Measurements from ENCODE around the gene KLHL40.

Gene KLHL40

GRCh38 chr3:42688487-42689420 is 3.4 kb downstream of the KLHL40 start:
- DNase-seq (ENCODE audit: low spot score), result no peak

GRCh38 chr3:42689421-42690014 is 4.2 kb downstream of the KLHL40 start:
- no peak for DNase-seq (ENCODE audit: low spot score)

DNA sequence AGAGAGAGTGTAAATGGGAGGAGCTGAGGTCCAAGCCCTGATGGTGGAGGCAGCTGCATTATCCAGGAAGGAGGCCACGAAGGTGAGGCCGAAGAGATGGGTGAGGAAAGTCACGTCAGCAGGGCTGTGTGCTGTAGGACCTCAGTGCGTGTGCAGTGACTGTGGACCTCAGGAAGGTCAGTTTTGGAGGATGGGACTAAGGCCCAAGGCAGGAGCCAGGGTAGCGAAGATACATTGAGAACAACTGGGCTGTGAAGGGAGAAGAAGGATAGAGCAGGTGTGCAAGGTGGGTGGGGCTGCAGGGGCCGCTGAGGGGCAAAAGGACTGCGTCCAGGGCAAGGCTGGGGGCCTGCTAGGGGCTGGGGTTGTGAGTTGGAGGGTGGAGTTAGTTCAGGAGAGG is 4.9 kb downstream of the KLHL40 start:
- no peak for DNase-seq (ENCODE audit: low spot score)

DNA sequence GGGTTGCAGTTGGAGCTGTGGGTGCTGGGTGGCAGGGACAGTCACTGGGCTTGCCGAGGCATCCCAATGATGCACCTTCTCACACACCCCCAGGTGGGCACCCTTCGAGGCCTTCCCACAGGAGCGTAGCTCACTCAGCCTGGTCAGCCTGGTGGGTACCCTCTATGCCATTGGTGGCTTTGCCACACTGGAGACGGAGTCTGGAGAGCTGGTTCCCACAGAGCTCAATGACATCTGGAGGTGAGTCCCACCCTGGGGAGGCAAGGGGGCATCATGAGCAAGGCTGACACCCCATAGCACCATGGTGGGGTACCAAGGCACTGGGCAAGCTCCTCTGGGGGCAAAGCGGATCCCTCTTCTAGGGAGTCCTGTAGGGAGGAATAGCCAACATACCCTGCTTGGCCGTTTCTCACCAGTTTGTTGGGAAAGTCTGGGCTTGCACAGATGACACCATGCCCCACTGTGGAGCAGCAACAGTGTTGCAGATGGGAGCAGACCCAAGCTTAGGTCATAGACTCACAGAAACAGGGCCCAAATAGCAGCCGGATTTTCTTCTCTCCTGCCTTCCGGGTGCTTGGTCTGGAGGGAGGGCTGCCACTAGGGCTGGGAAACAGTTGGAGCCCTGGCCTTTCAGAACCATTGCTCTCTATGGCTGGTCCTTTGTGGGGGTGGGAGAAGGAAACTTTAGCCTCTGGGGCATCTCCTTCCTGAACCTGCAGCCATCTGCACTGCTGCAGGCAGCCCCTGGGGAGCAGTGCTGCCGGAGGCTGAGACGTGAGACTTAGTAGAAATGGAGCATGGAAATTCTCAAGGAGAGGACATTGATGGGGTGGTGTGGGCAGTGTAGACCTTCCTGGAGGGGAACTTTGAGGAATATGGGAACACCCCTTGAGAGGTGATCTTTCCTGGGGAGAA is 5.7 kb downstream of the KLHL40 start:
- no peak for DNase-seq (ENCODE audit: low spot score)

GRCh38 chr3:42691816-42692666 is 6.7 kb downstream of the KLHL40 start:
- DNase-seq (ENCODE audit: low spot score), result no peak

DNA sequence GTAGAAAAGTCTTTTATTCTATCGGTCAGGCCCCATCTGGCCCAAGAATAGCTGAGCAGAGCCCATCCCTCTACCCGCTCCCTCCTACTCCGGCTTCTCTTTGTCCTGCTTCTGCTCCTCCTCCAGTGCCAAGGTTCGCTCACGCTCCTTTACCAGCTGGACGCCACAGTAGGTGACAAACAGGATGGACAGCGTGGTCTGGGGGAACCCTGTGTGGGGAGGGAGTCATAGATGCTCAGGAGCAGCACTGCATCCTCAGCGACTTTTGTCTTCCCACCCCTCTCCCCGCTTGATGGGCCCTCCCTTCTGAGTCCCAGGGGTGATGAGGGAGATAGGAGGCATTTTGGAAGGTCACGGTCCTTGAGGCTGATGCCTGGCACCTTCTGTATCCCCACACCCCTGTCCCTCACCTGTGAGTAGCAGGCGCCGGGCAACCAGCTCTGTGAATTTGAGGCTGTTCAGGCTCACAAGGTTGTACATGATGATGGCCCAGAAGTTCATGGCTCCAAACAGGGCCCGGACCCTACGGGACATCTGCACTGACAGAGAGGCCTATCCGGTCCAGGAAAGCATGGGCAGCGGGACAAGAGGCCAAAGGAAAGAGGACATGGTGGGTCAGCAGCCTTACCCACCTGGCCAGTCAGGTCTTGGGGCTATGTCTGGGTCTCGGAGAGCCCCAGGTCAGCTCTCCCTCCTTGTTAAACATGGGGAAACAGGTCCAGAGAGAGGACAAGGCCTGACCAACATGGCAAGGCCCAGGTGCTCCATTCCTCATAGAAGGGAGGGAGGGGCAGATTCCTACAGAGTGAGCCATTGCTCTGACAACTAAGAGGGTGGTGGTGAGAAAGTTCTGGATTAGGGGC is 7.6 kb downstream of the KLHL40 start:
- no peak for DNase-seq (ENCODE audit: low spot score)

GRCh38 chr3:42693530-42693930 is 8.2 kb downstream of the KLHL40 start:
- DNase-seq (ENCODE audit: low spot score), result no peak

DNA sequence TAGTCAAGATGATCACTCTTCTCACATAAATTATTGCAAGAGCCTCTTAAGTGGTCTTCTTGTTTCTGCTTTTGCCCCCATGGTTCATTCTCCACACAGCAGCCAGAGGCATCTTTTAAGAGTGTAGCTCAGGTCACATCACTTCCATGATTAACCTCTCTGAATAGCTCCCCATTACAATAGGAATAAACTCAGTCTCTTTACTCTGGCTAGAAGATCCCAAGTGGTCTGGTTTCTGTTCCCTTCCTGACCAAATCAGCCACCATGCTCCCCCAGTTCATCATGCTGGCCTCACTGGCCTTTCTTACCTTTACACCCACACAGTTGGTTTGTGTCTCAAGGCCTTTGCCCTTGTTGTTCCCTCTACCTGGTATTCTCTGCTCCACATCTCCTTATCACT is 9.0 kb downstream of the KLHL40 start:
- DNase-seq (ENCODE audit: low spot score), result no peak

DNA sequence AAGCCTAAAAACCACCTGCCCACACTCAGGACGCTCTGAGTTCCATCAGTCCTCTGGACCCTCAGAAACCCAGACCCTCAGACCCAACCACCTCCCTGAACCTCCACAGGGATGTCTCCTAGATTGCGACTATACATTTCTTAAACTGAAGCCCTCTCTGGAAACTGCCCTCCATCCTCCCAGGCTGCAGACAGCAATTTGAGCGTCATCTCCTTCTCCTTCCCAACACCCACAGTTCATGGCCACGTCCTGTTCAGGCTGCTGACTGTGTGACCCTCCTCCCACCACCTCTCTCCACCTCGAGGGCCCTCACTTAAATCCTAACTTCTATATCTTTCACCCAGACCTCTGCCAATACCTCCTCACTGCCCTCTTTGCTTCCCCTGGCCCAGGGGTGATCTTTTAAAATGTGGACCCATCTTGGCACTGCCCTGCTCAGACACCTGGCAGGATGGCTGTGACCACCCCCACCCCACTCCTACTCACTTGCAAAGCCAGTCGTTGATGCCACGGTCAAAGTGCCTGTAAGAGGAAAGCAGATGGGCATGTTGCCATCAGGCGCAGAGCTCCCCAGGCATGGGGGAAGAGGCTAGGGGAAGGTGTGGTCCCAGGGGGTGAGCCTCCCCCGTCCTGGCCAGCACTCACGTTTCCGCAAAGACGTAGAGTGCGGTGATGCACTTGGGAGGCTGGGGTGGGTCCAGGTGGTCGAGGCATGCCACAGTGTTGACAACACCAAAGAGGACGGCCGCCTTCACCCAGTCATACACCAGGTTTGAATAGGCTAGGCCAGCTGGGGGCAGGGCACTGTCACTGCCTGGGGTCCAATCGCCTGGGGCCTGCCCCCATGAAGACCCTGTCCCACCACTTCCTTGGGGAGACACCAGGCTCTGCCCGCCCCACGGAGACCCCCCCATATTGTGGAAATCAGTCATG is 11.3 kb downstream of the KLHL40 start:
- no peak for DNase-seq (ENCODE audit: low spot score)

- no peak for DNase-seq (ENCODE audit: low spot score)
Observed at GRCh38 chr3:42697289-42698051, 12.1 kb downstream of the KLHL40 start.

DNA sequence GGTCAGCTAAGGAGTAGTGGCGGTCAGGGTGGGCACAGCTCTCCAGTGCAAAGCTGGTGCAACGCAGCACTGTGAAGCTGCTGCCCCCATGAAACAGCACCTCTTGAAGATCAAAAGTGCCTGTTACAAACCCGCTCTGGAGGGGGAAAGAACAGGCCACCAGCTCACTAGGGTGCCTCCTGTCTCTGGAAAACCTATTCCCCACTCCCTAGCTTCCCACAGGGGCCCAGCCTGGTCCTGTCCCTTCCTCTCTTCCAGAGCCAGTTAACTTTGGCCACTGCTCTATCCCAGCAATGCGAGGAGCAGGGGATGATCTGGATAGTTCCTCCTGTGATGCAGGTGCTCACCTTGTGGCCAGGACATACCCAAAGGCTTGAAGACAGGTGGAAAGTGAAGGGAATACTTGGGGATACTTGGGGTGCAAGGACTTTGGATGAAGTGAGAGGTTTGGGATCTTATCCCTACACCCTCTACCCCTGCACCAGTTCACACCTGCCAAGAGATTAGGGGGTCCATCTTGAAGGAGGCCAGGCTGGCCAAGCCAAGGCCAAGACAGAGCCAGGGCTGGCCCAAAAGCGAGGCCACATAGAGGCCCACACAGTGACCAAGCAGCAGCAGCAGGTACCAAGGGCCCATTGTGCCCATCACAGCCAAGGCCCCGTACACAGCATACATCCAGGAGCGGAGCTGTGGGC is 13.0 kb downstream of the KLHL40 start:
- no peak for DNase-seq (ENCODE audit: low spot score)

DNA sequence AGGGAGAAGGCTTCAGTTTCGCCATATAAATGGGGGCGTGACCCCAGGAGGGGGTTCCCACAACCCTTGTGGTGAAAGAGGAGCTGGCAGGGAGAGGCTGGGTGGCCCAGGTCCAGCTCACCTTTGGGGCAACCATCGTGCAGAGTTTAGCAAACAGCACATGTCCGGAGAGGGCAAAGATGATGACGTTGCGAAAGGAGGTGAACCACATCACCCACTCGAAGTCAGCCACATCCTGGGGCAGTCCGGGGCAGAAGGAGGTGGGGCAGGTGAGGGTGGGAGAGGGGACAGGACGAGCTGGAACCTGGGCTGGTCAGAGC is 13.5 kb downstream of the KLHL40 start:
- DNase-seq (ENCODE audit: low spot score), result no peak

GRCh38 chr3:42699511-42699971 is 14.2 kb downstream of the KLHL40 start:
- no peak for DNase-seq (ENCODE audit: low spot score)

- no peak for DNase-seq (ENCODE audit: low spot score)
Observed at GRCh38 chr3:42700366-42701288, 15.3 kb downstream of the KLHL40 start.

GRCh38 chr3:42701371-42702065 is 16.2 kb downstream of the KLHL40 start:
- peak; percentile 16 for DNase-seq (ENCODE audit: low spot score)
